AG09309 (cell line): ENCODE data around the gene OTOP1.
A peak's percentile ranks its signal among the peaks of the same experiment; 100 is the strongest.
"Not testable (repeated sequence)": the region's sequence is repeated elsewhere in the genome, so short reads cannot be mapped to it uniquely, and the experiment has no call there.

Experiments
- DNase-seq: peaks from one replicate; pipeline ENCODE4 v3.0.0-alpha.2; 2010; ENCODE audit warnings: low read depth
- H3K4me3 ChIP-seq: 2 replicates; pipeline ENCODE4 v1.5.1; 2011; ENCODE audit warnings: mild to moderate bottlenecking, low read depth, low read length, moderate library complexity; ENCODE audit not compliant: control insufficient read depth
- TF ChIP-seq, protein P1 (sequence below): IDR thresholded peaks from 2 replicates; pipeline ENCODE4 v1.5.1; 2011; ENCODE audit warnings: mild to moderate bottlenecking, low read depth, low read length, inconsistent platforms; ENCODE audit not compliant: insufficient read depth, control insufficient read depth; ENCODE audit errors: missing control alignments

OTOP1 gene

DNA sequence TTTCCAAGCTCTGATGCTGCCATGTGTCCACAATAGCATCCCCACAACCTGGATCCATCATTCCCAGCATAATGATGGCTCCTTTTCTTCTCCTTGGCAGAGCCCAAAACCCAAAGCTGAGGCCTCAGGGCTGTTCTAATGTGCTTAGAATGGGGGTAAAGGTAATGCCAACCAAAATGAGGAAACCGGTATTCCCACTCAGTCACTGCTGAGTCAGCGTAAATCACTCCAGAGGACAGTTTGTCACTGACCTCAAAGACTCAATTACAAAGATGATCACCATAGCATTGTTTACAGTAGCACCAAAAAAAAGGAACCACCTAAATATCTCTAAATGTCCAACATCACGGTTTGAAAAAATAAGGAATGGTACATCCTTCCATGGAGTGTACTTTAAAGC is 41.2 kb downstream of the OTOP1 start:
- DNase-seq: no peak
- no peak overlapping the region for H3K4me3 ChIP-seq
- TF ChIP-seq, protein P1, sequence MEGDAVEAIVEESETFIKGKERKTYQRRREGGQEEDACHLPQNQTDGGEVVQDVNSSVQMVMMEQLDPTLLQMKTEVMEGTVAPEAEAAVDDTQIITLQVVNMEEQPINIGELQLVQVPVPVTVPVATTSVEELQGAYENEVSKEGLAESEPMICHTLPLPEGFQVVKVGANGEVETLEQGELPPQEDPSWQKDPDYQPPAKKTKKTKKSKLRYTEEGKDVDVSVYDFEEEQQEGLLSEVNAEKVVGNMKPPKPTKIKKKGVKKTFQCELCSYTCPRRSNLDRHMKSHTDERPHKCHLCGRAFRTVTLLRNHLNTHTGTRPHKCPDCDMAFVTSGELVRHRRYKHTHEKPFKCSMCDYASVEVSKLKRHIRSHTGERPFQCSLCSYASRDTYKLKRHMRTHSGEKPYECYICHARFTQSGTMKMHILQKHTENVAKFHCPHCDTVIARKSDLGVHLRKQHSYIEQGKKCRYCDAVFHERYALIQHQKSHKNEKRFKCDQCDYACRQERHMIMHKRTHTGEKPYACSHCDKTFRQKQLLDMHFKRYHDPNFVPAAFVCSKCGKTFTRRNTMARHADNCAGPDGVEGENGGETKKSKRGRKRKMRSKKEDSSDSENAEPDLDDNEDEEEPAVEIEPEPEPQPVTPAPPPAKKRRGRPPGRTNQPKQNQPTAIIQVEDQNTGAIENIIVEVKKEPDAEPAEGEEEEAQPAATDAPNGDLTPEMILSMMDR: no peak

DNA sequence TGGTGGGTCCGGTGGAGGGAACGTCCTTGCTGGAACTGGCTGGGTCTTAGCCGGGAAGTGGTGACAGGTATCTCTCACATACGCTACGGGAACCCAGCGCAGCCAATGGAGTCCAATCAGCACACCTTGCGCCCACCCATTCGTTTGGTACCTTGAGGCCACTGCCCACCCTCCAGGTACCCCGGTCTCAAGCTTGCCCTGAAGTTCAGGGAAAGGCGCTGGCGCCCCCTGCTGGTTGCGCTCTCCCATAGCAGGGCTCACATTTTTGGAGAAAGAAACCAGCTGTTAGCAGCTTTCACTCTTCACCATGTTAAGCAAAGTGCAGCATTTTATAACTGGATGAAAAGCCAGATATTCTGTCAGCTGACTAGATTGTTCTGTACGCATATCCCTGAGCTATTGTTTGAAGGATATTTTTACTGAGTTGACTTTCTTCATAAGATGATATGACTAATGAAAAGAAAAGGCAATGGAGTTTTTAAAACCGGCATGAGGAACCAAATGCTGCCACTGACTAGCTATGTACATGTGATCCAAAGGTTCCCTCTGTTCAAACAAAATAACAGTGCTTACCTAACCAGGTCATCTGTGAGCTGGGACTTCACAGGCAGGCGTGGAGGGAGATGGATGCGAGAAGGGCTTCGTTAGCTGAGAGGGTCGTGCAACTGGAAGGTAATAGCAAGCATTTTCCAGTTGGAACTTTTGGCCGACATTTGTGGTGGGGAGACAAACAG is 43.7 kb downstream of the OTOP1 start:
- DNase-seq: no peak
- H3K4me3 ChIP-seq: no peak overlapping the region
- TF ChIP-seq, protein P1: peak; percentile 68

DNA sequence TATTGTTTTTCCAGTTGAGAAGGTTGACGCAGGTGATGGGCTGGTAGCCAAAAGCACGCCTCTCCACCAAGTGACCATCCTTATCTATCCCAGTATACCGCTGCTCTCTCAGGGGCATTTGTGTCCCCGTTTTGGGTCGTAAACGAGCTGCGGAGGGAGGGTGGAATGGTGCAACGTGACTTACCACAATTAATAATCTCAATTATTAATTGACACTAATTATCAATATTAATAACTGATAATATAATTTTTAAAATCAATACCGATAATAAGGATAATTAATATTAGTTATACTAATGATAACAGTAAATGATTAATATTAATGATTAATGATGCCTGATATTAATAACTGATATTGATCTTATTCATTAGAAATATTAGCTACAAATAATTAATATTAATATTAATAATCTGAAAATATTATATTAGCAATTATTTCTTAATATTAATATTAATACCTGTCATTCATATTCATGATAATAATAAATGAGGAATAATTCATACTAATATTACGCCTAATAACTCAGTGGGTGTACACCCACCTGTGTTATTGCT is 56.1 kb downstream of the OTOP1 start:
- DNase-seq: no peak
- TF ChIP-seq, protein P1: no peak
- H3K4me3 ChIP-seq: no peak overlapping the region

DNA sequence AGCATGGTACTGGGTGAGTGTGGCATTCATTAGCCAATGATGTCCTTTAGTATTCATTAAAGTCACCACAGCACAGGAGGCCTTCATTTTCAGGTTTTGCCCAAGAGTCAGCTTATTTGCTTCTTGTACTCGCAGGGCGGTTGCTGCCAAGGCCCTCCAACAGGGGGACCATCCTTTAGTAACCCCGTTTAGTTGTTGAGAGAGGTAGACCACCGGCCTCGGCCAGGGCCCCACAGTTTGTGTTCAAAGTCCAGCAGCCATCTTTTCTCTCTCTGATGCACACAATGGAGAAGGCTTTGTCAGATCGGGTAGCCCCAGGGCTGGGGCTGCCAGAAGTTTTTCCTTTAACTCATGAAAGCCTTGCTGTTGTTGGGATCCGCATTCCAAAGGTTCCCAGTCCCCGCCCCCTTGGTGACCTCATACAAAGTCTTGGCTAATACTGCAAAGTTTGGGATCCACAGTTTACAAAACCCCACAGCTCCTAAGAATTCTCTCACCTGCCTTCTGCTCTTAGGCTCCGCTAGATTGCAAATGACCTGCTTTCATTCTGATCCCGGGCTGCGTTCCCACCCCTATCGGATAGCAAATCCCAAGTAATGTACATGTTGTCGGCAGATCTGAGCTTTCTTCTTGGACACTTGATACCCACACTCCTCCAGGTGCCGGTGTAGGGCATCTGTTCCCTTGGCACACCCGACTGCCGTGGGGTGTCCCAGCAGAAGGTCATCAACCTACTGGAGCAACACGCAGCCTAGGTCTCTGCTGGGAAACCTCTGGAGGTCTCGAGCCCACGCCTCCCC is 58.5 kb downstream of the OTOP1 start:
- DNase-seq, H3K4me3 ChIP-seq: not testable (repeated sequence)

DNA sequence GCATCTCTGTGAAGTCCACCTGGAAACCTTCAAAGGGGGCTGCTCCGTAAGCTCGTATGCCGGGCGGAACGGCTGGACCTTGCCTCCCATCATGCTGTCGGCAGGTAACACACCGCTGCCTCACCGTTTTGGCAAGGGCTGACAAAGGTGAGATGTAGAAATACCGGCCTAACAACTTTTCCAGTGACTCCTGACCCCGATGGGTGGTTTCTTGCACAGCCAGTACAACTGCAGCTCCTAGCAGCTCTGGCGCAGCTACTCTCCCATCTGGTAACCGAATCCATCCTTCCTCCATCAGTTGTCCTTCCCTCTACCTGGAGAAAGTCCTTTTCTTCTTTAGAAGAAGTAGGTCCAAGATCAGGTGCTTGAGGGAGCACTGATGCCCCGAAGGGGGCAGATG is 59.7 kb downstream of the OTOP1 start:
- not testable (repeated sequence) for DNase-seq

DNA sequence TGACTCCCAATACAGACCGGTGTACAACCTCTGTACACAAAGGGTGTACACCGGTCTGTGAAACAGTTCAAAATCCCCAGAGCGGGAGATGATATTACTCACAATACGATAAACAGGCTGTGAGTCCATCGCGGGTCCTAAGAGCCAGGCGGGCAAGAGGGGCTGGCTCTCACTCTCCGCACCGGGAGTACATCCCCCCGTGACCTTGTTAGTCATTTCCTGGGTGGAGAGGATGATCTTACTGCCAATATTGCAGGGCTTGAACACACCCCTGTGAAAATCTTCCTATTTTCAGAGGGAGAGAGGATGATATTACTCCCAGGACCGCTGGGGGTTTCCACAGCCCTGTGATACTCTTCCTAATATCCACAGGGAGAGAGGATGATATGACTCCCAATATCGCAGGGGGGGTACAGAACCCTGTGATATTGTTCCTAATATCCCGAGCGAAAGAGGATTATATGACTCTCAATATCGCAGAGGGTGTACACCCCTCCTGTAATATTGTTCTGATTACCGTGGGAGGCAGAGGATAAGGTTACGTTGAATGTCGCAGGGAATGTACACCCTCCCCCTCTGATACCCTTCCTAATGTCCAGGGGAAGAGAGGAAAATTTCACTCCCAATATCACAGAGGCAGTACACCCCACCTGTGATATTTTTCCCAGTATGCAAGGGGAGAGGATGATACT is 60.9 kb downstream of the OTOP1 start:
- DNase-seq, H3K4me3 ChIP-seq: not testable (repeated sequence)

More for the DNA sequence above, 59.7 kb downstream of the OTOP1 start:
- H3K4me3 ChIP-seq: not testable (repeated sequence)

DNA sequence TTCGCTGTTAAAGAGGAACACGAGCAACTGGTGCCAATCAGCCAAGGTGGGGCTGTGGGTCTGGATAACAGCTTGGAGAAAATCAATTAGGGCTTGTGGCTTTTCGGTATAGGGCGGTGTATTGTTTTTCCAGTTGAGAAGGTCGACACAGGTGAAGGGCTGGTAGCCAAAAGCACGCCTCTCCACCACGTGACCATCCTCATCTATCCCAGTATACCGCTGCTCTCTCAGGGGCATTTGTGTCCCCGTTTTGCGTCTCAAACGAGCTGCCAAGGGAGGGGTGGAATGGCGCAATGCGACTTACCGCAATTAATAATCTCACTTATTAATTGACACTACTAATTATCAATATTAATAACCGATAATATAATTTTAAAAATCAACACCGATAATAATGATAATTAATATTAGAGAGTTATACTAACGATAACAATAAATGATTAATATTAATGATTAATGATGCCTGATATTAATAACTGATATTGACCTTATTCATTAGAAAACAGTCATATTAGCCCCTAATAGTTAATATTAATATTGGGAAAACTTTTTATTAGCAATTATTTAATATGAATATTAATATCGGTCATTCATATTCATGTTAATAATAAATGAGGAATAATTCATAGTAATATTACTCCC is 62.1 kb downstream of the OTOP1 start:
- DNase-seq, H3K4me3 ChIP-seq: not testable (repeated sequence)

DNA sequence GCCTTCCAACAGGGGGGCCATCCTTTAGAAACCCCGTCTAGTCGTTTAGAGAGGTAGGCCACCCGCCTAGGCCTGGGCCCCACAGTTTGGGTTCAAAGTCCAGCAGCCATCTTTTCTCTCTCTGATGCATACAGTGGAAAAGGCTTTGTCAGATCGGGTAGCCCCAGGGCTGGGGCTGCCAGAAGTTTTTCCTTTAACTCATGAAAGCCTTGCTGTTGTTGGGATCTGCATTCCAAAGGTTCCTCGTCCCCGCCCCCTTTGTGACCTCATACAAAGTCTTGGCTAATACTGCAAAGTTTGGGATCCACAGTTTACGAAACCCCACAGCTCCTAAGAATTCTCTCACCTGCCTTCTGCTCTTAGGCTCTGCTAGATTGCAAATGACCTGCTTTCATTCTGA is 64.5 kb downstream of the OTOP1 start:
- DNase-seq: not testable (repeated sequence)

DNA sequence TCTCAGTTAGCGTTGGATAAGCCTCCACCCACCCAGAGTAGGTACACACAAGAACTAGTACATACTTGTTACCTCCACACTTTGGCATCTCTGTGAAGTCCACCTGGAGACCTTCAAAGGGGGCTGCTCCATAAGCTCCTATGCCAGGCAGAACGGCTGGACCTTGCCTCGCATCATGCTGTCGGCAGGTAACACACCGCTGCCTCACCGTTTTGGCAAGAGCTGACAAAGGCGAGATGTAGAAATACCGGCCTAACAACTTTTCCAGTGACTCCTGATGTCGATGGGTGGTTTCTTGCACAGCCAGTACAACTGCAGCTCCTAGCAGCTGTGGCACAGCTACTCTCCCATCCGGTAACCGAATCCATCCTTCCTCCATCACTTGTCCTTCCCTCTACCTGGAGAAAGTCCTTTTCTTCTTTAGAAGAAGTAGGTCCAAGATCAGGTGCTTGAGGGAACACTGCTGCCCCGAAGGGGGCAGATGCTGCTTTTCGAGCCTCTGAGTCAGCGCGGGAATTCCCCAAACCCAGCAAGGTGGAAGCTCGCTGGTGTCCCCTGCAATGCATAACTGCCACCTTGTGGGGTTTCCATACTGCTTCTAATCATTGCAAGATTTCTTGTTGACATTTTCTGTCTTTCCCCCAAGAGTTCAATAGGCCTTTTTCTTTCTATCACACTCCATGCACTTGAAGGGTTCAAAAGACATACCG is 65.6 kb downstream of the OTOP1 start:
- DNase-seq, H3K4me3 ChIP-seq: not testable (repeated sequence)

More for the DNA sequence above, 64.5 kb downstream of the OTOP1 start:
- H3K4me3 ChIP-seq: not testable (repeated sequence)
